MM.1S (cell line): ENCODE measurements around the gene LNPEP.

ENCODE experiments used
- CTCF ChIP-seq: fragments of 300-600 bp; sonication (generic); IDR thresholded peaks from 2 replicates; pipeline ENCODE4 v1.5.1; 2016; ENCODE audit warnings: antibody characterized with exemption, low read length, mixed read lengths
- EZH2 ChIP-seq: fragments of 300-600 bp; sonication (generic); optimal IDR thresholded peaks from 2 replicates; pipeline ENCODE3; 2017; ENCODE audit warnings: low read depth, mild to moderate bottlenecking, antibody characterized with exemption, low read length, mixed read lengths
- EZH2phosphoT487 ChIP-seq: fragments of 300-600 bp; sonication (generic); IDR thresholded peaks from 2 replicates; pipeline ENCODE4 v1.6.1; 2018; ENCODE audit warnings: antibody characterized with exemption, low read length

DNA sequence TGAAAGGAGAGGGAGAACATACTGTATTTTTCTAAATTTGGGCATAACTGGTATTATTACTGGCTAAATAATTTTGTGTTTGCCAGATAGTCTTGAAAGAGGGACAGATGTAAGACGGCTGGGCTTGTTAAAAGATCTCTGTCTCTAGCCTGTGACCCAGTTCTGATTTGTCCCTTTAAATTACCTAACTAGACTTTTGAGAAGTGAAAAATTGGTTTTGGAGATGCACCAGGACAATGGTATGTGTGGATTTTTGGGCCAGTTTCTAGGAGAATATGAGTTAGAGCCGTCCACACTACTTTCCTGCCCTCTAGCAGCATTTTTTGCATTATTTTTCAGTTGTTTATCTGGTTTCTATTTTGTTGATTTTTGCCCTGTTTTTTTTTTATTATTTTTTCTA, 33.5 kb downstream of the LNPEP start:
- no peak for TF ChIP-seq EZH2
- TF ChIP-seq CTCF = no peak
- no peak for TF ChIP-seq EZH2phosphoT487
